DMS 273 (cell line): ENCODE results near the gene SNCAIP.

Experiments used
- DNase-seq: peaks from one replicate; lab custom pipeline; 2025; ENCODE audit not compliant: unreplicated experiment; lab: John Stamatoyannopoulos, UW

Gene SNCAIP

DNA sequence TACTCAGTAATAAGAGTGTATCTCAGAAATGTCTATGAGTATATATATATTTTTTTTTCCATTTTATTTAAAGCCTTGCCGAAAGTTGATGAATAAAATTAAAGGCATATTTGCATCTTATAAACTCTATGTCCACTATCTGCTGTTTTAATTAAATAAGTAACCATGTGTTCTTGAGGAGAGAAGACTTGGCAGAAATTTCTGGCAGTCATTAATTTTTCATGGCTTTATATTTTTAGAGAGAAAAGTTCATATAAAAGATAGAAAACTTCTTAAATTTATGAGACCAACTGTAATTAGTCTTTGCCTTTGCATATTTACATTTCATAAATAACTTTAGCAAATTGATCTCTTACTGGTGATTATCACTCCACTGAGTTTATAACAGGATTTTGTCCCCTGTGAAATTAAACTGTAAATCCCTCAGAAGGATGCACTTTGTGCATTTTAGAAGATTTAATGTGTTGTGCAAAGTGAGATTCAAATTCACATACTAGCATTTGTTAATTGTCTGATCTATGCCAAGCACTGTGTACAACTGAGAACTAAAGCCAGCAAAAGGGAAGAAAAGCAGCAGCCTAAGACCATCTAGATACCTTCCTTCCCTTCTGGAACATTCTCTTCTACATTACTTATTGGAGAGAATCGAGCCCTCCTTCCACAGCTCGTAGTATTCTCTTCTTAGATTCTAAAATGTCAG is 108.7 kb downstream of the SNCAIP start:
- DNase-seq = no peak

DNA sequence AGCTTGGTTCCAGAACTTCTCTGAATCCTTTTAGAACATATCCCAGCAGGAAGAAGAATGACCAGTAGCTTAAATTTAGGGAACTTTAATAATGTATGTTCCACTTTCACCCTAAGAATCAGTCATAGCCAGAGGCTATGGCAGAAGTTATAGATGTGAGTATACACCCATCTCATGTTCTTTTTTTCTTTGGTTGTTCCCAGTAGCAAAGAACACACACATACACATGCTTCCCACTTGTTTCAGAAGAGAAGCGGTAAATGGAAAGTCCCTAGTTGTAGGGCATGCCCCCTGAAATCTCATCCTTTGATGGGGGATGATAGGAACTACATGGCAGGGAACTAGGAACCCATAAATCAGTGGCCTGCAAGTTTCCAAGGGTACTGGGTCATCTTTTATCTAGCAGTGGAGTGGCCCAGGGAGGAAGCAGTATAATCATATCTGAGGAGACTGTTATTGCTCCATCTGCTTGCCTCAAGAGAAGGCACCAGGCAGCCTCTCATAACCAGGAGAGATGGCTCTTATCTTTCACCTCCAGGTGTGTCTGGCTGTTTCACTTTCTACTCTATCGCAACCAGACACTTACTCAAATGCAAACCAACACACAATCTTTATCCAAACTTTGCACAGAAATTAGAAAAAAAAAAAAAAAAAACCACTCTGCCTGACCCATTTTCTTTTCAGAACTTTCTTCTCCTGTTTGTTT is 109.5 kb downstream of the SNCAIP start:
- DNase-seq = no peak

DNA sequence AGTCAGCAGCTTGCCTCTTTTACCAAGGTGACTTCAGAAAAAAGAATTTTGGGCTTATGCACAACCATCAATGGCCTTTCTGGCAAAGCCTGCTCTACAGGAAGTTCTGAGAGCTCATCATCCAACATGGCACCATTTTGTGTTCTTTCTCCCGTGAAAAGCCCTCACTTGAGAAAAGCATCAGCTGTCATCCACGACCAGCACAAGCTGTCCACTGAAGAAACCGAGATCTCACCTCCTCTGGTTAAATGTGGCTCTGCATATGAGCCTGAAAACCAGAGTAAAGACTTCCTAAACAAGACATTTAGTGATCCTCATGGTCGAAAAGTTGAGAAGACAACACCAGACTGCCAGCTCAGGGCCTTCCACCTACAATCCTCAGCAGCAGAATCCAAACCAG is 111.2 kb downstream of the SNCAIP start:
- DNase-seq = no peak

DNA sequence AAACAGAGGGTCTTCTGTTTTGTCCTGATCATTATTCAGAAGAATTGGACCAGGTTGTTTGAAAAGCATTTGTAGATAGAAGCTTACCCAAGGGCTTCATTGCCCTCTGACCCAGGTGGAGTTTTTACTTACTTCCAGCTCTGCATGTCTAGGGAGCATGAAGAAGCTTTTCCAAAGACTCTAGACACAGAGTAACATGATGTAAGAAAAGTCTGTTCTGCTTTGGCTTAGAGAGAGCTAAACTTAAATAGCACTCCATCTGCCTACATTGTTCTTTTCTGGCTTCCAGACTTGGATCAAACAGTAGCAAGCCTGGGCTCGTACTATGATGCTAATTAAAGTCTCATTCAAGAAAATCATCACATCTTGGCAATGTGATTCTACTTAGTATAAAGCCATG is 112.1 kb downstream of the SNCAIP start:
- DNase-seq = peak; percentile 74

DNA sequence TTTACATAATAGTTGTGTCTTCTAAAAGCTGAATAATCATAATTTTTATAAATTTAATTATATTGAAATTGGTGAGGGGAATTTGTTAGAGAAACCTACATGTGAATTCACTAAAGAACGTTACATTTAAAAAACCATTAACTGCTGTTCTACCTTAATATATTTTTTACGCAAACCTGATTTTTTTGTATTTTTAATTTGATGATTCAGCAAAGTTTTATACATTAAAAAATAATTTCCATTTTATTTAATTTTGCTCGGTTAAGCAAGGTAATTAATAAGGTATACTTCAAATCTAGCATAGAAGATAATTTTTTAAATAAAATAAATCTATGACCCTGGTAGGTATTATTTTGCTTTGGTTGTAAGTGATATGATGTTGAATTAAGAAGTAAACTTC is 114.3 kb downstream of the SNCAIP start:
- no peak for DNase-seq

DNA sequence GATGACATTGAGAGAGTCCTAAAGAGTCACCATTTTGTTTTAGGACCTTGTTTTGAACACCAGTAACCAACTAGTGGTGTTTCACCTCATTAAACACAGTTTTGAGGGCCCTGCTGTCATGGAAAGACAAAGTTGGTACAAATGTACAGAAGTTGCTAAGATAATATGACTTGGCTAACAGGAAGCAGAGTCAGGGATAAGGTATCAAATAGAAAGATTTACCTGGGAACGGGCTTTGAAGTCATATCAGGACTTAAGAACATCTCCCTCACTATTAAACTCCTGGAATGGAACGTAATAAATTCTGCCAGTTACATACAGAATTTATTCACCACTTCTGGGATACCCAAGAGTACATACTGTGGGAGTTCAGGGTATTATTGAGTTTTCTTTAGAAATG is 115.6 kb downstream of the SNCAIP start:
- no peak for DNase-seq

DNA sequence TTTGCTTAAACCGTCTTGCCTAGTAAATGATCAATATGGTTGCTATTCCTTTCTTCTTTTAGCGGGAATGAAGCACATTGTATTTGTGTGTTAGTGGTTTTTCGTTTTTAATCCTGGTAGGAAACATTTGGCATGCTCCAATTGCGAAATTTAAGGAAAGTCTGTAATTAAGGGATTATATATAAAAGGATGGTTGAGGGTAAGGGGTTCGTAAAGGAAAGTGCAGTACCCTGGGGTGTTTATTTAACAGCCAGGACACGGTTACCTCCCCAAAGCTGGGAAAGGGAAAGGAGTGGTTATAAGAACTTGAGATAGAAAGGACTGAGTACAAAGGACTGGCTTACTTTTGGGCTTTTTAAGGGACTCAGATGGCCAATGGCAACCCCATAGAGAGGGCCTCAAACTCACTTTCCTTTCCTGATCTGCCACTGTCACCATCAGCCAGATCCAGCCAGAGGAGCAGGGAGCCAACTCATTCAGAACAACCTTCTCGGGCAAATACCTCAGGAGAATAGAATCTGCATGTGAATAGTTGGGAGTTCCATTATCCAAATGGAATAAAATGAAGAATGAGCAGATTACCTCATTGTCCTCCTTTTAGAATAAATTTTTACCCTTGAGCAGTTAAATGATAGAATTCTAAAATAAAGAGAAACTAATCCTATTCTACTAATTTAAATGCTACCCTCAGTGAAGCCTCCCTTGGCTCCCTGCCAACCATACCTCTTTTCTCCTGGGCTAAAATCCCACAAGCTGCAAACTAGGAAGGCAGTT is 117.7 kb downstream of the SNCAIP start:
- DNase-seq = peak; percentile 10

DNA sequence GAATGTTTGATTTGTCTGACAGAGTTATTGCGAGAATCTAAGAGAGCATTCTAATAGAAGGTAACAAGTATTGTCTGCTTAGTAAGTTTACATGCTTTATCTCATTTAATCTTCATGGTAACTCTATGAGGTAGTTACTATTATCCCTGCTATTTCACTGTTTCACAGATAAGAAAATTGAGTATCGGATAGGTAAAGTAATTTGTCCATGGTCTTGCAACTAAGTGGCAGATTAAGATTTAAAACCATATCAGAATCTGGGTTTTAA is 118.2 kb downstream of the SNCAIP start:
- no peak for DNase-seq

DNA sequence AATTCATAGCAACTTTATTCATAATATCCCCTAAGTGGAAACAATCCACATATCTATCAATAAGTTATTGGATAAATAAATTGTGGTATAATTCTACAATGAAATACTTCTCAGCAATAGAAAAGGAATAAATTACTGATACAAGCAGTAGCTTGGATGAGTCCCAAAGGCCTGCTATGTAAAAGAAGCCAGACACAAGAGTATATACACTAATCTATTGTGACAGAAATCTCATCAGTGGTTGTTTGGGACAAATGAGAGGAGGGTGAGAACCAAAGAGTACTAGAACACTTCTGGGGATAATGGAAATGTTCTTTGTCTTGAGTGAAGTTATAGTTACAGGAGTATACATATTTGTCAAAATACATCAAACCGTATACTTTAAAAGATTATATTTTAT is 119.3 kb downstream of the SNCAIP start:
- DNase-seq = no peak

DNA sequence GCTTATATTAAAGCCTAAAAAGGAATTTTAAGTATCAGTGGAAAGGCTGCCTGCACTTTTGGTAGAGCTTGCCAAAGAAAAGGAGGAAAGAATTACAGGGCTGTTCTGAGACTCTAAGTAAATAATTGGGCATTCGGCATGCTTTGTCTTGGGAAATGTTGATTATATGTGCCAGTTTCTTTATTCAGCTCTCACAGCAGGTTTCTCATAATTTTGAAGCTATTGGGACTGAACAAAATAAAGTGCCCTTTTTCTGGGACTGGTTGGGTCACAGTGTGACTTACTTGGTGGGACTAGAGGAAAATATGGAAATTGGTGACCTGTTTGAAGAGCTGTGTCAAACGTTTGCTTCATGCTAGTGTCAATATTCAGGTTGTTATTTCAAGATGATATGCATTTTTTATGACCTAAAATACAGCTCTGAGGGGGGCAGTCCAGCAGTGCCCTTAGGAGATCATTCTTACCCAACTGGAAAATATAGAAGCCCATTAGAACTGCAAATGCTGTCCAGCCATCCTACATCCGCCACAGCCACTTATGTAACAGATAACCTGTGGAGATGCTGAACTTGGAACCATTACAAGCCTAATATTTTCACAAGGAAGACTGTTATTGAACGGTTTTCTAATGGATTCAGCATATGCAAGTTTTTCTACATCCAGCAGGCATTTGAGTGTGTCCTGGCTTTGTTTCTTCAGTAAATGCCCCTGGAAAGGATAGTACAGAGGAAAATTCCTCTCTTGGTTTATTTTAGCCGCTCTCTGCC is 122.4 kb downstream of the SNCAIP start:
- no peak for DNase-seq

DNA sequence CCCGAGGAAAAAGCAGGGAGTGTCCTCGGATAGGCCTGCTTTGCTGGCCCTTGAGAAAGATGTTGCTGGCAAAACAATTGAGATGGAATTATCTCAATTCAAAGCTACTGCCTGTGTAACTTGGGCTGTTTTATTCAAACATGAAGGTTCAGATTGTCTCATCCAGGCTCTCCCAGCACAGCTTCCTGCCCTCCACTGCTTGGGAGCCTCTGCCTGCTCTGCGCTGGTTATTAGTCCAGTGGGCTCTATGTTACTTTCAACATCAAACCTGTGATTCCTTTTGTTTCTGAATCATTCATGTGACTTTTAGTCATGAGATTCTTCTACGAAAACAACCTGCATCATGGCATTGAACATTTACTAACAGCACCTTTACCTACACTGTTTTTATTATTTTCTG is 123.2 kb downstream of the SNCAIP start:
- DNase-seq = no peak

DNA sequence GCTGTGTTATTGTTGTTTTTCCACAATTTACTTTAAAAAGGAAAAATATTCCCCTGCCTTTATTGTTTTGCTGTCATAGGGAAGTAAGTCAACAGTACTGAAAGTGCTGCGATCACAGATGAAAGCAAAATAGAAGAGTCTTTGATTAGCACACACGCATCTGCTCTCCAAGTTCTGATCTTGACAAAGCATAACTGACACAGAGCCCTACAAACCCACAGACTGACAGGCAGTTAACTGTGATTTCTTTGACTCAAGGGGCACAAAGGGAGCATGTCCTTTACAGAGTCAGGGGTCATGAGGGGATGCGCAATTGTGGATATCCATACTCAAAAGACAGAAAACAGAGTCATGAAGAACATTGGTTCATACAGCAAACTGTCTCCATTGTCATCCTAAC is 123.7 kb downstream of the SNCAIP start:
- DNase-seq = no peak

DNA sequence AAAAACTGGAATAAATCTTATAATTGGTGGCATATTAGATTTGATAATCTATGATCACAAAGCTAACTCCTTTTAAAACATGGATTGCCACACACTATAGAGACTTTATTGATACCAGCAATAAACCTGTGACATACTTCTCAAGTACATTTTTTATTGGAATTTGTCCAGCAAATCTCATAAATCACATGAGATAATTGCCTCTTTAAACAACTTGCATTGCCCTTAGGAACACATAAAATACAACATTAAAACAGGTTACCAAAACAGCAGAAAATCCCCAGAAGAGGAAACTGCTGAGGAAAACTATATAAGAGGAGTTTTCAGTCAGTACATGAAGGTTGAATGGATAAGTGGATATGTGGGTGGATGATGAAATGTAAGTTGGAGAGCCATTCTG is 124.6 kb downstream of the SNCAIP start:
- DNase-seq = no peak

DNA sequence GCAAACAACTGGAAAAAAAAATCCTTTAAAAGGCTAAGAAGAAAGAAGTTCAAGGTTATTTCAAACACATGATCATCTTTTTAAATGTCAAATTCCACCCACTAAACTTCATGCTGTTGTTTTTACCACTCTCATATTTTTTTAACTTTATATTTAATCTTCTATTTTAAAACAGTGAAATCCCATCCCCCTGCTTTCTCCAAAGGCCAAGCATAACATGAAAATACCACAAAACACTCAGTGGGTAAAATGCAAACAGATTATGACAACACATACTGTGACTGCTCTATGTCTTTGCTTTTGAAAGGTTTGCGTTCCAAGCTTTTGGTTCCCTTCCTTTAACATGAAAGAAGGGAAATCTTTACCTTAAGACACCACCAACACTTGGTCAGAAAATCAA is 127.6 kb downstream of the SNCAIP start:
- DNase-seq = no peak

DNA sequence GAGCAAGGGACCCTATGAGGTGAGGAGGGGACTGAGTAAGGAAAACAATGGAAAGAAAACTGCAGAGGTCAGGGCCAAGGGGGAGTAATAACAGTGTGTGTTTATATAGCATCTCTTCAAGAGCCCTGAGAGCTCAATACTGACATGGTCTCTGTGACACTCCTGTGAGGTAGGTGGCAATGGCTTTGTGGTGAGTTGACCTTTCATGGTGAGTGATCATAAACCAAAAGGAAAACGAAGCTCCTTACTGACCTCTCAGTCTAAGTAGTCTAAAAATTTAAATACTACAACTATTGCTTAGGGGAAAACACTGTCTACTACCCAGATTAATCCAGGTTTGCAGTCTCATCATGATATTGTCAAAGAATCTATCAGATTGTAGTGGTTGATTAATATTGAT is 130.9 kb downstream of the SNCAIP start:
- no peak for DNase-seq

DNA sequence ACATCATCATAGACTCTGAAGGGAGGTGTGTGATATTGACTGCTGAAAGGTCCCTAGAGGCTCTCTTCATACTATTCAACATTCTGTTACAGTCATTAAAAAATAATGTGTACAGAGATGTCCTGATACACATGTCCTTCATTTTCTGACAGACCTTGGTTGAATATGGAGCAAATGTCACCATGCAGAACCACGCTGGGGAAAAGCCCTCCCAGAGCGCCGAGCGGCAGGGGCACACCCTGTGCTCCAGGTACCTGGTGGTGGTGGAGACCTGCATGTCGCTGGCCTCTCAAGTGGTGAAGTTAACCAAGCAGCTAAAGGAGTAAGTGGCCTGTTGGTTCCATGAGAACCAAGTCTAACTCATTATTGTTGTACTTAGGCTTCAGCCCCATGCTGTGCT is 132.4 kb downstream of the SNCAIP start:
- DNase-seq = no peak

DNA sequence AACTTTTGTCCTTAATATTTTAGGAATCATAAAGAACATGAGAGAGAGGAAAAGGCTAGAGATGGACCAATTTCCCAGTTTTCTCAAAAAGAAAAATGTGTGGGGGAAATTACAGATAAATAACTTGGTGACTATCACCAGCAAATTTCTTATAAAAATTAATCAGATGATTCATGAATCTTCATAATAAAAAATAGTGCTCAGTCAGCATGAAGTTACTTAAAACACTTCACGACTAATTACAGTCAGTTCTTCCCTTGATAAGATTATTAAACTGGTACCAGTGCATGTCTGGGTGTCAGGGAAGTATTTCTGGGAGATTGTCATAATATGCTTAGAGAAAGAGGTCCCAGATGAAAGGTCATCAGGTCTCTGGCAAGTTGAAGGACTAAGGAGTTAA is 133.0 kb downstream of the SNCAIP start:
- no peak for DNase-seq

DNA sequence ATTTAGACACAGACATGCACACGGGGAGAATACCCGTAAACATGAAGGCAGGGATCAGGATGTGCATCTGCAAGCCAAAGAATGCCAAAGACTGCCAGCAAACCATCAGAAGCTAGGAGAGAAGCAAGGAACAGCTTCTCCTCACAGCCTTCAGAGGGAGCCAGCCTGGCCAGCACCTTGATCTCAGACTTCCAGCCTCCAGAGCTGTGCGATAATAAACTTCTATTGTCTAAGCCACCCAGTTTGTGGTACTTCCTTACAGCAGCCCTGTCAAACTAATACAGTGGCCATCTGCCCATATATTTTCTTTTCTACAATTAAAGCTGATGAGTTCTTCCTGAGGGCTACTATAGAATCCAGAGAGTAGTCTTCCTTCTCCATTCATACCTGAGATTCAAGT is 135.0 kb downstream of the SNCAIP start:
- no peak for DNase-seq

DNA sequence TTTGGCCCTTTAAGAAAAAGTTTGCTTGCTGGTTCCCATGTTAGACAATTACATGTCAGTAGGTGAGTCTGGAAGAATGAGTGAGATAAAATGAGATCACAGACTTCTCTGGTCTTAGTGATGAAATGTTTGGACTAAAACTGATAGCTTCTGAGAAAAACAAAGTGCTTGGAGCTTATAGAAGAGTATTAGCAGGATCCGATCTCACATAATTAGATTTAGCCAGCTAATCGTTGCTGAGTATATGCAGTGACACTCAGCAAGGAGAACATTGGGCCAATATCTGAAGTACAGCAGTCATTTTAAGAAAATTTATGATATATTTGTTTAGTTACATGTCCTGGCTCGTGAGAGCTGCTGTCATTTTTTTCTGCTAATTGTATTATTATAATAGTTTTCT is 135.8 kb downstream of the SNCAIP start:
- DNase-seq = no peak

DNA sequence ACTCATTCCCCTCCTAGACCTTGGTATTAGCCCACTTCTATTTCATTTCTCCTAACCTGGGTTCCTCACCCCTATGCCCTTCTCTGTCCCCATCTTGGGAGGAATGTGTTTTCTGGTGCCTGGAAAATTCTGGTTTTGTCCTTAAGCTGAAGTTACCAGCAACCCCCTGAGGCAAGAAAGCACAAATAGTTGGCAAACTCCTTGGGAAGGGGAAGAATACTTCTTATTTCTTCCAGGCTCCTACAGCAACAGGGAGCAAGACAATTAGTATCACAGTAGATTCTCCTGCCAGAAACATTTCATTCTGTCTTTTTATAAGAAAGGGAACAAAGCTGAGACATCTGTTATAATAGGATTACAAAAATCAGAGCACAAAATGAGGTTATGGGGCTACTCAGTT is 142.5 kb downstream of the SNCAIP start:
- no peak for DNase-seq

DNA sequence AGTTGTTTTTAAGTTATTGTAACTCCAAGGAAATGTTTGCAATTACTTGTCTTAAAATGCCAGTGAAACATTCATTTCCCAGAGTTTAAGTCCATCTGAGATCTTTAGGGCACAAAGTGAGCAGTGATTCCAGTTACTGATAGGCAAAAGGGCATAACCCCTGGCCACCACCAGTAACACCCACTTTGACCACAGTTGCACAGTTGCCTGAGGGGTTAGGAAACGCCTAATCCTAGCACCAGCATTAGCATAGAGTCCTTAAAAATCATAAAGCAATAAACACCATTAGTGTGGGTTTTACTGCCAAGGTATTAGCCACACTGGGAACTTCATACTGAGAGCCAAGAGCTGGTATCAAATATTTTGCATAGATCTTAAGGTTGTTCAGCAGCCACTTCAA is 143.9 kb downstream of the SNCAIP start:
- DNase-seq = no peak
